WTC11 (cell line): ENCODE results near the gene MAN1A2. TPM values are rescaled to one million over a fixed set of nuclear protein-coding genes. Genes with fewer than 3 reads are reported as not detected.

Source experiments
- ATAC-seq: fragments of 200-7000 bp; cut with Tn5 transposase; 2 replicates; pipeline ENCODE4 v1.10.0; 2021; ENCODE audit warnings: mild to moderate bottlenecking, moderate library complexity
- CTCF ChIA-PET: fragments of 300-600 bp; sonication (Branson Sonifier 250); formaldehyde crosslinking; loops from one replicate; lab custom pipeline; 2021; ENCODE audit warnings: antibody characterized with exemption; lab: Charles Lee
- POLR2A ChIA-PET: fragments of 350-600 bp; sonication (Branson Sonifier 250); formaldehyde crosslinking; loops from one replicate; lab custom pipeline; 2021; ENCODE audit warnings: antibody characterized with exemption; lab: Charles Lee
- DNase-seq: peaks from one replicate; pipeline ENCODE4 v3.0.0; 2021; ENCODE audit warnings: low spot score
- H3K27ac Mint-ChIP-seq: 2 replicates; pipeline ENCODE4 v1.8.0; 2021; ENCODE audit warnings: mixed read lengths
- H3K27me3 Mint-ChIP-seq: 2 replicates; pipeline ENCODE4 v1.8.0; 2021; ENCODE audit warnings: low read depth, mild to moderate bottlenecking, moderate library complexity, mixed read lengths
- H3K36me3 Mint-ChIP-seq: 2 replicates; pipeline ENCODE4 v1.8.0; 2021; ENCODE audit warnings: mixed read lengths
- H3K4me1 Mint-ChIP-seq: 2 replicates; pipeline ENCODE4 v1.8.0; 2022; ENCODE audit warnings: mixed read lengths
- H3K4me3 Mint-ChIP-seq: 2 replicates; pipeline ENCODE4 v1.8.0; 2021; ENCODE audit warnings: mild to moderate bottlenecking, moderate library complexity, mixed read lengths
- H3K9me3 Mint-ChIP-seq: 2 replicates; pipeline ENCODE4 v1.8.0; 2021; ENCODE audit warnings: mixed read lengths
- AR ChIP-seq: fragments of 250-450 bp; sonication (Bioruptor Pico); IDR thresholded peaks from 2 replicates; pipeline ENCODE4 v1.9.0; 2021; ENCODE audit warnings: mild to moderate bottlenecking
- ATF1 ChIP-seq: sonication (generic); formaldehyde crosslinking; IDR thresholded peaks from 2 replicates; pipeline ENCODE4 v1.8.1; 2023; ENCODE audit warnings: mild to moderate bottlenecking, moderate library complexity, missing genetic modification reagents
- CTCF ChIP-seq: fragments of 200-600 bp; IDR thresholded peaks from 2 replicates; pipeline ENCODE4 v1.8.0; 2022; ENCODE audit warnings: antibody characterized with exemption
- E2F4 ChIP-seq: sonication (generic); formaldehyde crosslinking; IDR thresholded peaks from 2 replicates; pipeline ENCODE4 v1.8.1; 2022; ENCODE audit warnings: low read depth, mild to moderate bottlenecking, moderate library complexity, missing genetic modification reagents, borderline replicate concordance
- GRHL2 ChIP-seq: fragments of 250-450 bp; sonication (Bioruptor Pico); IDR thresholded peaks from 2 replicates; pipeline ENCODE4 v1.8.0; 2022; ENCODE audit warnings: mild to moderate bottlenecking, moderate library complexity; ENCODE audit not compliant: insufficient replicate concordance, severe bottlenecking
- HMGA2 ChIP-seq: fragments of 250-450 bp; sonication (Bioruptor Pico); IDR thresholded peaks from 2 replicates; pipeline ENCODE4 v1.4.0; 2021; ENCODE audit warnings: mild to moderate bottlenecking, moderate library complexity
- MLX ChIP-seq: sonication (generic); formaldehyde crosslinking; IDR thresholded peaks from 2 replicates; pipeline ENCODE4 v1.8.1; 2023; ENCODE audit warnings: mild to moderate bottlenecking, missing genetic modification reagents, moderate library complexity
- MXD4 ChIP-seq: fragments of 250-450 bp; sonication (Bioruptor Pico); IDR thresholded peaks from 2 replicates; pipeline ENCODE4 v1.8.0; 2021; ENCODE audit warnings: mild to moderate bottlenecking, moderate library complexity, borderline replicate concordance
- NR3C1 ChIP-seq: sonication (generic); formaldehyde crosslinking; conservative IDR thresholded peaks from 2 replicates; pipeline ENCODE4 v1.8.1; 2023; ENCODE audit warnings: low read depth, mild to moderate bottlenecking, missing genetic modification reagents
- PRRX2 ChIP-seq: fragments of 250-450 bp; sonication (Bioruptor Pico); IDR thresholded peaks from 2 replicates; pipeline ENCODE4 v1.8.0; 2021; ENCODE audit warnings: mild to moderate bottlenecking
- RELA ChIP-seq: sonication (generic); formaldehyde crosslinking; IDR thresholded peaks from 2 replicates; pipeline ENCODE4 v1.8.1; 2022; ENCODE audit warnings: missing genetic modification reagents, mild to moderate bottlenecking, borderline replicate concordance
- RORB ChIP-seq: fragments of 250-450 bp; sonication (Bioruptor Pico); IDR thresholded peaks from 2 replicates; pipeline ENCODE4 v1.9.0; 2021; ENCODE audit warnings: mild to moderate bottlenecking
- SMAD3 ChIP-seq: sonication (generic); formaldehyde crosslinking; IDR thresholded peaks from 2 replicates; pipeline ENCODE4 v1.8.0; 2022; ENCODE audit warnings: missing genetic modification reagents, mild to moderate bottlenecking, borderline replicate concordance
- SP1 ChIP-seq: sonication (generic); formaldehyde crosslinking; conservative IDR thresholded peaks from 2 replicates; pipeline ENCODE4 v1.8.1; 2022; ENCODE audit warnings: missing genetic modification reagents
- TEAD1 ChIP-seq: sonication (generic); formaldehyde crosslinking; IDR thresholded peaks from 2 replicates; pipeline ENCODE4 v1.8.0; 2022; ENCODE audit warnings: mild to moderate bottlenecking, missing genetic modification reagents
- ZMAT4 ChIP-seq: fragments of 250-450 bp; sonication (Bioruptor Pico); IDR thresholded peaks from 2 replicates; pipeline ENCODE4 v1.9.0; 2021; ENCODE audit warnings: mild to moderate bottlenecking
- ZNF219 ChIP-seq: sonication (generic); formaldehyde crosslinking; IDR thresholded peaks from 2 replicates; pipeline ENCODE4 v1.8.0; 2023; ENCODE audit warnings: missing genetic modification reagents, mild to moderate bottlenecking, borderline replicate concordance
- ZNF317 ChIP-seq: sonication (generic); formaldehyde crosslinking; IDR thresholded peaks from 2 replicates; pipeline ENCODE4 v1.8.1; 2023; ENCODE audit warnings: low read depth, mild to moderate bottlenecking, moderate library complexity, missing genetic modification reagents, borderline replicate concordance
- ZNF416 ChIP-seq: fragments of 250-450 bp; sonication (Bioruptor Pico); IDR thresholded peaks from 2 replicates; pipeline ENCODE4 v1.9.0; 2021; ENCODE audit warnings: mild to moderate bottlenecking, inconsistent platforms
- total RNA-seq: library from RNA; stranded (reverse); gene quantifications from 3 replicates; pipeline ENCODE4 v1.2.3, GENCODE V29; 2021

The MAN1A2 gene
- total RNA-seq, 1 experiment from 2014 or later = 16.0 TPM

- Mint-ChIP-seq H3K4me3 (no peak overlapping the region), H3K36me3 (no peaks in the 10 kb centered on the region), H3K27me3 (no peaks in the 10 kb centered on the region), H3K4me1 (peaks cover 4% of the 10 kb centered on the region), H3K9me3 (no peaks in the 10 kb centered on the region), H3K27ac (no peak overlapping the region)
- CTCF ChIA-PET = interaction anchor here (0.6 to 1.7 kb wide), 2 partner anchors 8 to 34 kb away, joined by 3 to 8 read pairs; no protein-coding TSS in a partner anchor
- POLR2A ChIA-PET = interaction anchor here (0.6 kb wide), 1 partner anchor 105 kb away, joined by 6 read pairs; no protein-coding TSS in a partner anchor
- DNase-seq (no peak), ATAC-seq (no peak)
- TF ChIP-seq CTCF (no peak), ZNF317 (CRISPR knock-in tag) (no peak), MLX (CRISPR knock-in tag) (no peak), RELA (CRISPR knock-in tag) (no peak), HMGA2 (CRISPR knock-in tag) (peak; percentile 32; the same call in 1 of the 2 replicates)
Measured at GRCh38 chr1:117568999-117569398, 201.8 kb downstream of the MAN1A2 start.

- no peak for DNase-seq
- POLR2A ChIA-PET = no interaction called here
- Mint-ChIP-seq H3K27me3 (no peaks in the 10 kb centered on the region), H3K4me3 (no peak overlapping the region), H3K27ac (no peak overlapping the region), H3K4me1 (peaks cover 10% of the 10 kb centered on the region), H3K9me3 (no peaks in the 10 kb centered on the region), H3K36me3 (no peaks in the 10 kb centered on the region)
- TF ChIP-seq TEAD1 (CRISPR knock-in tag) (no peak), NR3C1 (no peak), SMAD3 (CRISPR knock-in tag) (no peak), SP1 (CRISPR knock-in tag) (no peak), E2F4 (CRISPR knock-in tag) (no peak), ZNF317 (CRISPR knock-in tag) (no peak), RORB (CRISPR knock-in tag) (no peak)
- ATAC-seq = no peak
- CTCF ChIA-PET = interaction anchor here (1.0 kb wide), 1 partner anchor 184 kb away, joined by 4 read pairs; no protein-coding TSS in a partner anchor
Measured at GRCh38 chr1:117569856-117570255, 202.6 kb downstream of the MAN1A2 start.

GRCh38 chr1:117570988-117571409 lies 203.8 kb downstream of the MAN1A2 start:
- peak; percentile 64 for ATAC-seq
- no peak overlapping the region for H3K27ac Mint-ChIP-seq
- H3K9me3 Mint-ChIP-seq = no peaks in the 10 kb centered on the region
- TF ChIP-seq ZNF219 (no peak), ZMAT4 (CRISPR knock-in tag) (no peak), ZNF416 (CRISPR knock-in tag) (no peak), MXD4 (CRISPR knock-in tag) (no peak), PRRX2 (CRISPR knock-in tag) (no peak)
- TF ChIP-seq, all 79 proteins: peak for 0
- H3K4me3 Mint-ChIP-seq = no peak overlapping the region
- DNase-seq = no peak
- H3K36me3 Mint-ChIP-seq = no peaks in the 10 kb centered on the region
- peaks cover 10% of the 10 kb centered on the region for H3K4me1 Mint-ChIP-seq
- ChIA-PET CTCF (interaction anchor here (1.1 kb wide), 1 partner anchor 11 kb away, joined by 4 read pairs; no protein-coding TSS in a partner anchor), POLR2A (no interaction called here)
- H3K27me3 Mint-ChIP-seq = no peaks in the 10 kb centered on the region

GRCh38 chr1:117571496-117571895 lies 204.2 kb downstream of the MAN1A2 start:
- CTCF ChIA-PET = no interaction called here
- no peak for TF ChIP-seq AR
- no peak for TF ChIP-seq ATF1 (CRISPR knock-in tag)
- no peak for TF ChIP-seq GRHL2
- POLR2A ChIA-PET = no interaction called here
- no peaks in the 10 kb centered on the region for H3K36me3 Mint-ChIP-seq
- ATAC-seq (no peak), DNase-seq (no peak)
- no peak overlapping the region for H3K27ac Mint-ChIP-seq
- peaks cover 10% of the 10 kb centered on the region for H3K4me1 Mint-ChIP-seq
- H3K9me3 Mint-ChIP-seq = no peaks in the 10 kb centered on the region
- H3K27me3 Mint-ChIP-seq = no peaks in the 10 kb centered on the region
- no peak overlapping the region for H3K4me3 Mint-ChIP-seq
